Thyroid gland (tissue), 4 donors: Measurements from ENCODE around the gene TNFRSF11A.

ENCODE experiments used
- POLR2A ChIP-seq, 2 donors: fragments of 450-650 bp; IDR thresholded peaks; one replicate each; pipeline ENCODE4 v1.6.1; 2017; ENCODE audit warnings: antibody characterized with exemption in 2 of 2, mild to moderate bottlenecking in 2 of 2, moderate library complexity in 1 of 2
- TF ChIP-seq, protein P1 (sequence below), 6 experiments: fragments of 200-600 bp in 3 of 6; fragments of 450-650 bp in 3 of 6; sonication (generic) in 3 of 6; IDR thresholded peaks; one replicate each; pipeline ENCODE4 v1.5.1; 2016 to 2019; ENCODE audit warnings: antibody characterized with exemption in 6 of 6, mild to moderate bottlenecking in 2 of 6, inconsistent platforms in 1 of 6, moderate library complexity in 1 of 6

GRCh38 chr18:62400916-62401315 lies 75.8 kb downstream of the TNFRSF11A start:
- TF ChIP-seq, protein P1, sequence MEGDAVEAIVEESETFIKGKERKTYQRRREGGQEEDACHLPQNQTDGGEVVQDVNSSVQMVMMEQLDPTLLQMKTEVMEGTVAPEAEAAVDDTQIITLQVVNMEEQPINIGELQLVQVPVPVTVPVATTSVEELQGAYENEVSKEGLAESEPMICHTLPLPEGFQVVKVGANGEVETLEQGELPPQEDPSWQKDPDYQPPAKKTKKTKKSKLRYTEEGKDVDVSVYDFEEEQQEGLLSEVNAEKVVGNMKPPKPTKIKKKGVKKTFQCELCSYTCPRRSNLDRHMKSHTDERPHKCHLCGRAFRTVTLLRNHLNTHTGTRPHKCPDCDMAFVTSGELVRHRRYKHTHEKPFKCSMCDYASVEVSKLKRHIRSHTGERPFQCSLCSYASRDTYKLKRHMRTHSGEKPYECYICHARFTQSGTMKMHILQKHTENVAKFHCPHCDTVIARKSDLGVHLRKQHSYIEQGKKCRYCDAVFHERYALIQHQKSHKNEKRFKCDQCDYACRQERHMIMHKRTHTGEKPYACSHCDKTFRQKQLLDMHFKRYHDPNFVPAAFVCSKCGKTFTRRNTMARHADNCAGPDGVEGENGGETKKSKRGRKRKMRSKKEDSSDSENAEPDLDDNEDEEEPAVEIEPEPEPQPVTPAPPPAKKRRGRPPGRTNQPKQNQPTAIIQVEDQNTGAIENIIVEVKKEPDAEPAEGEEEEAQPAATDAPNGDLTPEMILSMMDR (IDR thresholded peaks at IDR 0.05) = no peak
- no peak for TF ChIP-seq POLR2A (IDR thresholded peaks at IDR 0.05)
